NT2/D1 (cell line): ENCODE data around the gene PSMD2.

Experiments used
- YY1 ChIP-seq: IDR thresholded peaks from 2 replicates; pipeline ENCODE4 v1.6.1; 2011; ENCODE audit not compliant: insufficient read length, insufficient read depth
- ZNF274 ChIP-seq: IDR thresholded peaks from 2 replicates; pipeline ENCODE4 v1.6.1; 2011; ENCODE audit warnings: mild to moderate bottlenecking, low read depth, low read length

DNA sequence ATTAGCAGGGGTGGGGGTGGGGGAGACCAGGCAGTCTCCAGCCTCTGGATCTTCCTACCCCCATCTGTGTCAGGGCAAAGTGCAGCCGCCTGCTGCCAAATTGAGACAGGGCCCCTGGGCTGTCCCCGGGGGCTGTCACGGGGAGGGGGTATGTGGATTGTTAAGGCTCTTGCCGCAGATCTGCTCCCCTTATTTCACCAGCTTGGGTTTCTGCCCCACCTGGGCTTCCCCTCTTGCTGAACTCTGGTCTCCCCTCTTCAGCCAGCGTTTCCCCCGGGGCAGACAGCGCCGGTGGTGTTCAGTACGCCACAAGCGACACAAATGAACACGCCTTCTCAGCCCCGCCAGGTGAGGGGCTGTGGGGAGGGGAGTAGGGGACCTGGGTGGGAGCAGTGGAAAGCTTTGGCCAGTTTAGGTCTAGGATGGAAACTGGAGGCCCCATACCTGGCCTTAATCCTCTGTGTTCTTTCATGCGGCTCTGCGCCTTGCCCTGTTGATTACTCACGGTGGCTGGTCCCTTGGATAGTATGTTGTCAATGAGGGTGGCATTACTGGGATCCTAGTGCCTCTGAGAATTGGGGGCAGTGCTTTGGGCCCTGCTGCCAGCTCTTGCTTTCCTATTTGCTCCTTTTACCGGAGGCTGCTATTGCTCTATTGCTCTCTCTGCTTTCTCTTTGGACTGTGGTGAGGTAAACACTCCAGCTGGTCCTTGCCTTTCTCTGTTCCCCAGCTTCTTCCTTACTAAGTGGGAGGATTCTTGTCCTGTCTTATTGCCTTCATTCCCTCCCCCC is 17.0 kb downstream of the PSMD2 start:
- no peak for TF ChIP-seq ZNF274
- TF ChIP-seq YY1 = no peak
